ENCODE results near the gene TPRN.

TPRN gene

DNA sequence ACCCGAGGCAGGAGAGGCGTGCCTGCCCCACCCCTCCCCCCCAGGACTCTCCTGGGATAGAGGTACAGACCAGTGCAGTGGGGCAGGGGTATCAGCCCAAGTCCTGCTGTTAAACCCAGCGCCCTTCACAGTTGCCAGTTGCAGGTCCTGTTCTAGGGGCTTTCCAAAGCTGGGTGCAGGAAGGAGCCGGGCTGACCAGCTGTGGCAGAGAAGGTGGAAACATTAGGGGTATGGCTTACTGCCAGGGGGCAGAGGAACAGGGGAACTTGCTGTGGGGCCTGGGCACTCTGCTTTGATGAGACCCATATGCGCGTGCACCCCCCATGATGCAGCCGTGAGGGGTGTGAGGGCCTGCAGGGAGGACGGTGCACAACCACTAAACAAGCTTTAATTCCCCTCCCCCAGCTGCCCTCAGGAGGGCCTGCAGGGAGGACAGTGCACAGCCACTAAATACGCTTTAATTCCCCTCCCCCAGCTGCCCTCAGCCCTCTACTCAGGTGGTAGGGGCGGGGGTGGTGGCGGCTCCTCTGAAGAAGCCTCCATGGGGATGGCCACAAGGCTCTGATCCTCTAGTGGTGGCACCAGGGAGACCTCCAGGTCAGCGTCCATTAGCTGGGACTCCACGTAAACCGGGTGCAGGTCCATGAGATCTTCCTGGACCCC, 29.9 kb downstream of the TPRN start:
- Histone ChIP-seq H3K36me3 (ENCODE audit: control insufficient read depth, insufficient read depth, low read length) (no peaks in the 10 kb centered on the region), H4K5ac (ENCODE audit: low read length) (no peak overlapping the region), H3K56ac (ENCODE audit: low read length) (no peak overlapping the region), H3K4ac (ENCODE audit: low read depth, low read length) (no peak overlapping the region), H3K4me1 (ENCODE audit: control insufficient read depth, low read depth, low read length) (no peaks in the 10 kb centered on the region), H2BK15ac (replicated peaks; ENCODE audit: low read depth) (no peak overlapping the region), H3K79me2 (ENCODE audit: control insufficient read depth, insufficient read depth, low read length) (no peaks in the 10 kb centered on the region), H3K9ac (ENCODE audit: low read length) (no peak overlapping the region), H3K18ac (ENCODE audit: low read length) (no peak overlapping the region), H2BK120ac (ENCODE audit: low read depth, low read length) (no peak overlapping the region), H4K8ac (ENCODE audit: low read depth, low read length) (no peak overlapping the region), H3K27me3 (ENCODE audit: insufficient read depth, low read length, poor library complexity) (peaks cover 32% of the 10 kb centered on the region), H3K4me3 (ENCODE audit: low read length) (no peak overlapping the region), H2AK5ac (ENCODE audit: low read length) (no peak overlapping the region), H3K27ac (ENCODE audit: low read depth, low read length) (no peak overlapping the region), H3K79me1 (ENCODE audit: low read length) (no peaks in the 10 kb centered on the region), H3K4me2 (ENCODE audit: low read length) (no peak overlapping the region), H3K23ac (ENCODE audit: low read length) (no peak overlapping the region), H2BK5ac (ENCODE audit: low read length) (no peak overlapping the region)
- WGBS (ENCODE audit: extremely low coverage, insufficient coverage, low lambda C conversion rate): no CpG with 5 or more reads among the region's 14 CpGs
- no peak for DNase-seq

GRCh38 chr9:137169896-137170358, 30.6 kb downstream of the TPRN start, which contains the start of gene LRRC26:
Gene LRRC26 (minus strand): TSS chr9:137170051. CDS start chr9:137169943, 108 bp downstream.
- Histone ChIP-seq H3K4me1 (ENCODE audit: control insufficient read depth, low read depth, low read length) (no peaks in the 10 kb centered on the region), H3K18ac (ENCODE audit: low read length) (no peak within 1 kb of the TSS), H3K27ac (ENCODE audit: low read depth, low read length) (no peak within 1 kb of the TSS), H3K56ac (ENCODE audit: low read length) (peak within 1 kb of the TSS; percentile 34), H2BK15ac (replicated peaks; ENCODE audit: low read depth) (no peak within 1 kb of the TSS), H4K8ac (ENCODE audit: low read depth, low read length) (no peak within 1 kb of the TSS), H2BK5ac (ENCODE audit: low read length) (no peak within 1 kb of the TSS), H3K79me2 (ENCODE audit: control insufficient read depth, insufficient read depth, low read length) (no peaks in the 10 kb centered on the region), H3K23ac (ENCODE audit: low read length) (no peak within 1 kb of the TSS), H4K5ac (ENCODE audit: low read length) (no peak within 1 kb of the TSS), H3K79me1 (ENCODE audit: low read length) (no peaks in the 10 kb centered on the region), H2AK5ac (ENCODE audit: low read length) (no peak within 1 kb of the TSS), H3K4ac (ENCODE audit: low read depth, low read length) (no peak within 1 kb of the TSS), H3K4me2 (ENCODE audit: low read length) (peak within 1 kb of the TSS; percentile 84), H2BK120ac (ENCODE audit: low read depth, low read length) (no peak within 1 kb of the TSS), H3K27me3 (ENCODE audit: insufficient read depth, low read length, poor library complexity) (peaks cover 32% of the 10 kb centered on the region), H3K36me3 (ENCODE audit: control insufficient read depth, insufficient read depth, low read length) (no peaks in the 10 kb centered on the region), H3K9ac (ENCODE audit: low read length) (no peak within 1 kb of the TSS), H3K4me3 (ENCODE audit: low read length) (no peak within 1 kb of the TSS)
- WGBS (ENCODE audit: extremely low coverage, insufficient coverage, low lambda C conversion rate): no CpG with 5 or more reads among the region's 41 CpGs
- DNase-seq: no peak

DNA sequence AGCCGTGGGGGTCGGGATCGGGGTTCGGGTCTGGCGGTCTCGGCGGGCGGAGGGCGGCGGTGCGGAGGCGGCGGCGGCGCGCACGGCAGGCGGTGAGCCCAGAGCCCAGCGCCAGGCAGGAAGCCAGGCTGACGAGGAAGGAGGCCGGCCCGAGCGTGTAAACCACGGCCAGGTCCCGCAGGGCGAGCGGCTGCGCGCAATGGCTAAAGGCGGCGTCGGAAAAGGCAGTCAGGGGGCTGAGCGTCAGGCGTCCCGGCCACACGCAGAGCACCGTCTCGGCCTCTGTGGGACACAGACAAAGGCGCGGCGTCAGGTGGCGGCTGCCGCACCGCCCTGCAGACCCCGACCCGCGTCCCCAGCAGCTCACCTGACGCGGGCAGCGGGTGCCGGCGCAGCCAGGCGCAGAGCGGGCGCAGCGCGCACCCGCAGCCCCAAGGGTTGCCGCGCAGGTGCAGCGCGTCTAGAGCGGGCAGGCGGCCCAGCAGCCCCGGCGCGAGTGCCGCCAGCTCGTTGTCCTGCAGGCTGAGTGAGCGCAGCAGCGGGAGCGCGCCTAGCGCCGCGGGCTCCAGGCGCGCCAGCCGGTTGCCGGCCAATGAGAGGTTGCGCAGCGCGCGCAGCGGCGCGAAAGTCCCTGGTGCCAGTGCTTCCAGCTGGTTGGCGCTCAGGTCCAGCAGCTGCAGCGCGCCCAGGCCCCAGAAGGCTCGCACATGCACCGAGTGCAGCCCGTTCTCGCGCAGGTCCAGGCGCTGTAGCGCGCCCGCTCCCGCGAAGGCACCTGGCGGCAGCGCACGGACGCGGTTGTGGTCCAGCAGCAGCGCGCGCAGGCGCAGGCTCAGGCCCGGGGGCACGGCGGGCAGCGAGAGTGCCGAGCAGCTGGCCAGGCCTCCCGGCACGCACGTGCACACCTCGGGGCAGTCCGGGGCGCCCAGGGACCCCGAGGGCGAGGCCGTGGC, 31.4 kb downstream of the TPRN start:
- no peak overlapping the region for H2AK5ac ChIP-seq (ENCODE audit: low read length)
- no peak overlapping the region for H2BK5ac ChIP-seq (ENCODE audit: low read length)
- H3K23ac ChIP-seq (ENCODE audit: low read length): no peak overlapping the region
- H4K5ac ChIP-seq (ENCODE audit: low read length): no peak overlapping the region
- H3K18ac ChIP-seq (ENCODE audit: low read length): no peak overlapping the region
- H3K9ac ChIP-seq (ENCODE audit: low read length): no peak overlapping the region
- H3K27me3 ChIP-seq (ENCODE audit: insufficient read depth, low read length, poor library complexity): peaks cover 32% of the 10 kb centered on the region
- H3K36me3 ChIP-seq (ENCODE audit: control insufficient read depth, insufficient read depth, low read length): no peaks in the 10 kb centered on the region
- H3K79me2 ChIP-seq (ENCODE audit: control insufficient read depth, insufficient read depth, low read length): no peaks in the 10 kb centered on the region
- no CpG with 5 or more reads among the region's 124 CpGs for WGBS (ENCODE audit: extremely low coverage, insufficient coverage, low lambda C conversion rate)
- H4K8ac ChIP-seq (ENCODE audit: low read depth, low read length): no peak overlapping the region
- H3K4me2 ChIP-seq (ENCODE audit: low read length): peak overlapping the region; percentile 84
- DNase-seq: peak; percentile 74
- H2BK120ac ChIP-seq (ENCODE audit: low read depth, low read length): no peak overlapping the region
- H3K56ac ChIP-seq (ENCODE audit: low read length): peak overlapping the region; percentile 34
- no peaks in the 10 kb centered on the region for H3K79me1 ChIP-seq (ENCODE audit: low read length)
- H3K27ac ChIP-seq (ENCODE audit: low read depth, low read length): no peak overlapping the region
- H3K4me3 ChIP-seq (ENCODE audit: low read length): no peak overlapping the region
- H3K4me1 ChIP-seq (ENCODE audit: control insufficient read depth, low read depth, low read length): no peaks in the 10 kb centered on the region
- no peak overlapping the region for H2BK15ac ChIP-seq (replicated peaks; ENCODE audit: low read depth)
- no peak overlapping the region for H3K4ac ChIP-seq (ENCODE audit: low read depth, low read length)

- no peaks in the 10 kb centered on the region for H3K79me1 ChIP-seq (ENCODE audit: low read length)
- no peaks in the 10 kb centered on the region for H3K79me2 ChIP-seq (ENCODE audit: control insufficient read depth, insufficient read depth, low read length)
- H2AK5ac ChIP-seq (ENCODE audit: low read length): no peak overlapping the region
- peak overlapping the region; percentile 66 for H3K23ac ChIP-seq (ENCODE audit: low read length)
- H3K4me3 ChIP-seq (ENCODE audit: low read length): no peak overlapping the region
- H2BK5ac ChIP-seq (ENCODE audit: low read length): no peak overlapping the region
- peak overlapping the region; percentile 15 for H3K56ac ChIP-seq (ENCODE audit: low read length)
- no peak overlapping the region for H3K4ac ChIP-seq (ENCODE audit: low read depth, low read length)
- H4K8ac ChIP-seq (ENCODE audit: low read depth, low read length): no peak overlapping the region
- H3K27me3 ChIP-seq (ENCODE audit: insufficient read depth, low read length, poor library complexity): peaks cover 32% of the 10 kb centered on the region
- H3K18ac ChIP-seq (ENCODE audit: low read length): no peak overlapping the region
- no peak overlapping the region for H3K9ac ChIP-seq (ENCODE audit: low read length)
- no CpG with 5 or more reads among the region's 36 CpGs for WGBS (ENCODE audit: extremely low coverage, insufficient coverage, low lambda C conversion rate)
- H3K4me2 ChIP-seq (ENCODE audit: low read length): no peak overlapping the region
- DNase-seq: no peak
- no peak overlapping the region for H3K27ac ChIP-seq (ENCODE audit: low read depth, low read length)
- H3K4me1 ChIP-seq (ENCODE audit: control insufficient read depth, low read depth, low read length): no peaks in the 10 kb centered on the region
- no peak overlapping the region for H2BK15ac ChIP-seq (replicated peaks; ENCODE audit: low read depth)
- H2BK120ac ChIP-seq (ENCODE audit: low read depth, low read length): no peak overlapping the region
- no peaks in the 10 kb centered on the region for H3K36me3 ChIP-seq (ENCODE audit: control insufficient read depth, insufficient read depth, low read length)
- H4K5ac ChIP-seq (ENCODE audit: low read length): no peak overlapping the region
Observed at GRCh38 chr9:137168573-137168903, 32.0 kb downstream of the TPRN start.

- Histone ChIP-seq H2AK5ac (ENCODE audit: low read length) (no peak overlapping the region), H3K4ac (ENCODE audit: low read depth, low read length) (no peak overlapping the region), H3K18ac (ENCODE audit: low read length) (no peak overlapping the region), H2BK5ac (ENCODE audit: low read length) (no peak overlapping the region), H3K27ac (ENCODE audit: low read depth, low read length) (no peak overlapping the region), H3K4me2 (ENCODE audit: low read length) (no peak overlapping the region), H3K56ac (ENCODE audit: low read length) (no peak overlapping the region), H4K8ac (ENCODE audit: low read depth, low read length) (no peak overlapping the region), H3K36me3 (ENCODE audit: control insufficient read depth, insufficient read depth, low read length) (no peaks in the 10 kb centered on the region), H3K4me3 (ENCODE audit: low read length) (no peak overlapping the region), H3K9ac (ENCODE audit: low read length) (no peak overlapping the region), H3K79me1 (ENCODE audit: low read length) (no peaks in the 10 kb centered on the region), H3K23ac (ENCODE audit: low read length) (no peak overlapping the region), H4K5ac (ENCODE audit: low read length) (no peak overlapping the region), H3K27me3 (ENCODE audit: insufficient read depth, low read length, poor library complexity) (peaks cover 34% of the 10 kb centered on the region), H3K79me2 (ENCODE audit: control insufficient read depth, insufficient read depth, low read length) (no peaks in the 10 kb centered on the region), H2BK120ac (ENCODE audit: low read depth, low read length) (no peak overlapping the region), H3K4me1 (ENCODE audit: control insufficient read depth, low read depth, low read length) (no peaks in the 10 kb centered on the region), H2BK15ac (replicated peaks; ENCODE audit: low read depth) (no peak overlapping the region)
- no peak for DNase-seq
- WGBS (ENCODE audit: extremely low coverage, insufficient coverage, low lambda C conversion rate): no CpG with 5 or more reads among the region's 57 CpGs
Observed at GRCh38 chr9:137167747-137168572, 32.6 kb downstream of the TPRN start.

Measured in mesendoderm (in vitro differentiated cells).